HG02571 (cell line): Measurements from ENCODE around the gene JKAMP.
"Not testable (repeated sequence)": the region's sequence is repeated elsewhere in the genome, so short reads cannot be mapped to it uniquely, and the experiment has no call there.

Source experiments
- ATAC-seq: cut with Tn5 transposase; IDR thresholded peaks from one replicate; pipeline ENCODE4 v1.9.1; 2021; ENCODE audit warnings: mild to moderate bottlenecking, moderate library complexity; ENCODE audit not compliant: unreplicated experiment

The JKAMP gene

GRCh38 chr14:59483819-59484638 is at the start of gene JKAMP, which contains the start of gene L3HYPDH:
TSS of gene JKAMP (plus strand) at chr14:59484517. CDS start at chr14:59484590, 73 bp downstream.
TSS of gene L3HYPDH (minus strand) at chr14:59484408. CDS start at chr14:59484316, 92 bp downstream.
- ATAC-seq = peak; percentile 89

DNA sequence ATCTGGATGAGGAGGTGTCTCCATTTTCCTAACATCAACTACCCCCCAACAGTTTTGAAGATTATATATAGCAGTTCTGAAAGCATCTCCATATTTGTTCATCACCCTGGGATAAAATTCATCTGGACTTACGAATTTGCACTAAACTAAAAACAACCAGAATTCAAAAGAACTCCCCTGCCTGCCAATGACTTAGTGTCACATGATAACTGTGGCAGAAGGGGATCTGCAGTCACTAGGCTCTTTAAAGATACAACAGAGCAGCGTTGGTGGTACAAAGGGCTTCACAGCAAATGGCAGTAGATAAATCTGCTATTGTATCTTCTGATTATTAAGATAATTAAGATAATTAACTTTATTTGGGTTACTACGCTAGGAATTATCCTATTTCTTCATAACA is 49.2 kb upstream of the JKAMP start:
- ATAC-seq = no peak

DNA sequence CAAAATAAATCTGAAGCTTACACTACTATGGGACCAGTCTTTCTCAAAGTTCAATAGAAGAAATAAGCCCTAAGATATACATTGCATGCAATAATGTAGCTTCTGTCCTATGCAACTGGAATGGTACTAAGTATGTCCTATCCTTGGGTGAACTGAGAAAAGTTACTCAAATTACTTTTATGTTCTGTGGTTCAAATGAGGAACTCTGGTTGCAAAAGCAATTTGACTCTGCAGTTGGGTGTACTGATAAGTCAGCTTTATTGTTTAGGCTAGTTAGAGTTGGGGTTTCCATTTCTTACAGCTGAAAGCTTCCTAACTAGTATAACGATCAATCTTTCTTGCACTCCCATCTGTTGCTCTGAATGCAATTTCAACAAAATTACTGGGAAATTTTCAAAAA is 48.3 kb upstream of the JKAMP start:
- ATAC-seq = no peak

DNA sequence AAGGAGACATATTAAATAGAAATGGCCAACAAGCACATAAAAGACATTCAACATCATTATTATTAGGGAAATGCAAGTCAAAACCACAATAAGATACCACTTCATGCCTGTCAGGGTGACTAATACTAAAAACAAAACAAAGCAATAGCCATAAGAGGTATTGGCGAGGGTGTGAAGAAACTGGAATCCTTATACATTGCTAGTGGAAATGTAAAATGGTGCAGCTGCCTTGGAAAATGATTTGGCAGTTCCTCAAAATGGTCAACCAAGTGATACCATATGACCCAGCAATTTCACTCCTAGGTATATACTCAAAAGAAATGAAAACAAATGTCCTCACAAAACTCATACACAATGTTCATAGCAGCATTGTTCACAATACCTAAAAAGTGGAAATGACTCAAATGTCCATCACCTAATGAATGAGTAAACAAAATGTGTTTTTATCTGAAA is 46.1 kb upstream of the JKAMP start:
- ATAC-seq = no peak

DNA sequence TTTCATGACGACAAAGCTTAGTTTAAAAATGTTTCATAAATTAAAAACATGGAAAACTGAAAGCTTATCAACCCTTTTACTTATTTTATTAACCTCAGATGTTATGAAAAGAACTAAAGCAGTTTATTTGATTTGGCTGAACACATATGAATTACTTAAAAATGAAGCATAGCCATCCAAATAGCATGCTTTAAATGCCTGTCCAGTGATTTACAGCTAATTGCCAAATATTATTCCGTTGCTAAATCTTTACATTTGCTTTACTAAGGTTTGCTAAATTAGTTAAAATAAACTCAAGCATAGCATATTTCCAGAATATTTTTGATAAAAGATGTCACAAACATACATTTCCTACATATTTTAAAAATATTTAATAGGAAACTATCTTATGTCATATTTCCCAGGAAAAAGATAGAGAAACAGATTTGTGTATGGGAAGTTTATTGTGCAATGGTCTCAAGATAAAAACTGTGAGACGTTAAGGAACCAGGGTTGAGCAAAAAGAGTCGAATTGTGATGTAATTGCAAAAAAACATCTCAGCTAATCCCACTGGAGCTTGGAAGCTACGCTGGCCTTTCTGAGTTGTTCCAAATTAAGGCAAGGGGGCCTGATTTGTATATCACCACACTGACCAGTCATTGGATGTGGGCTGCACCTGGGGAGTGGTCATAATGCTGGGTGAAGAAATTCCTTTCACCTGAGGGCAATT is 44.9 kb upstream of the JKAMP start:
- no peak for ATAC-seq

DNA sequence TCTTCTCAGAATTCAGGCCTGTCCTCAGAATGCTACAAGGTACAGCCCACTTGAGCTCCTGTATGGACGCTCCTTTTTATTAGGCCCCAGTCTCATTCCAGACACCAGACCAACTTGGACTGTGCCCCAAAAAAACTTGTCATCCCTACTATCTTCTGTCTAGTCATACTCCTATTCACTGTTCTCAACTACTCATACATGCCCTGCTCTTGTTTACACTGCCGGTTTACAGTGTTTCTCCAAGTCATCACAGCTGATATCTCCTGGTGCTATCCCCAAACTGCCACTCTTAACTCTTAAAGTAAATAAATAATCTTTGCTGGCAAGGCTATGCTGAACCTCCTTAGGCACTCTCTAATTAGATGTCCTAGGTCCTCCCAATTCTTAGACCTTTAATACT is 35.6 kb upstream of the JKAMP start:
- ATAC-seq = not testable (repeated sequence)

DNA sequence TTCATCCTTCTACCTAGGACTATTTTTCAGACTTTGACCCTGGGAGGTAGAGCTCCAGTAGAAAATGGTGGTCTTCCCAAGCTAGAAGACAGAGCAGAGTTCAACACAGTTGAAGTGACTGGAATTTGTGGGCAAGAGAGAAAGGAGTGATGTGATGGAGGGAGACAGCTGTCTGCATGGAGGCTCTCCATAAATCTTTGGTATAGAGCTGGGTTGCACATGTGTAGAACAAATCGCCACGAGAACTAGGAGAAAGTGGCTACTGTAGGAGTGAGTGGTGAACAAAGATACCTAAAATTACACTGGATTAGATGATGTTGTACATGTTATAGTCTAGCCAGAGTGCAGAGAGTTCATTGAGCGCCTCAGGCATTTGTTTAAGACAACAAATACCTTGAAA is 33.6 kb upstream of the JKAMP start:
- no peak for ATAC-seq

DNA sequence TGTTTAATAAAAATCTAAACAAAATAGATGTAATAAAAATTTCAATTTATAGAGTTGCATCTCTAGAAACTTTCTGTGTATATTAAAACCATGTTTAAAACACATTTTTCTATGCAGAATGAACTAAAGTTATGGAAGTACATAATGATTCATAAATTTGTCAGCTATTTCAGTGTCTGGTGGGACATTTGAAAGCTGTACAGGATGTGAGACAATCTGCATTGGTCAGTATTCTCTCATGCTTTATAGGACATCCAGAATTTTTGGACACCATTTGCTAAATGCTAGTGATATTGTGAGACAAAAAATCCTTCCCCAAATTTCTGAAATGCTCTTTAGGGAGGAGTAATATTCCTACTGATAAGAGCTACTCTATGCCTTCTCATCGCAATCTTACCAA is 32.5 kb upstream of the JKAMP start:
- ATAC-seq = no peak

DNA sequence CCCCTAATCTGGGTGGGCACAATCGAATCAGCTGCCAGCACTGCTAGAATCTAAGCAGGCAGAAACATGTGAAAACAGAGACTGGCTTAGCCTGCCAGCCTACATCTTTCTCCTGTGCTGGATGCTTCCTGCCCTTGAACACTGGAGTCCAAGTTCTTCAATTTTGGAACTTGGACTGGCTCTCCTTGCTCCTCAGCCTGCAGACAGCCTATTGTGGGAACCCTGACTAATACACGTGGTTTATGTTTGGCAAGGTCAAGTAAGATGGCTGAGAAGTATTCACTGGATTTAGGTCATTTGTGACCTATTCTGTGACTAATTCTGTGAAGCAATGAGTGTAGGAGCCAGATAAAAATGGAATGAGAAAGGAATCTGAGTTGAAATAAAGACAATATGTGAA is 30.2 kb upstream of the JKAMP start:
- no peak for ATAC-seq

DNA sequence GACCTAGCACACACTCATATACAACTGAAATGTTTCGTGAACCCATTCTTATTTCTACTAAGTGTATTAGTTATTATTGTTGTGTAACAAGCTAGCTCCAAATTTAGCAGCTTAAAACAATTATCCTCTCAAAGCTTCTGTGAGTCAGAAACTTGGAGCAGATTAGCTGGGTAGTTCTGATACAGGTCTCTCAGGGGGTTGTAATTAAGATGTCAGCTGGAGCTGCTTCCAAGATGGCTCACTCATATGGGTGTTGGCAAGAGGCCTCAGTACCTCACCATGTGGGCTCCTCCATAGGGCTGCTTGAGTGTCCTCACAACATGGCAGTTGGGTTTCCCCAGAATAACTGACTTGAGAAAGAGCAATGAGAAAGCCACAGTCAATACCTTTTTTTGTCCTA is 28.9 kb upstream of the JKAMP start:
- no peak for ATAC-seq

- no peak for ATAC-seq
Observed at GRCh38 chr14:59458486-59458885, 25.8 kb upstream of the JKAMP start.

DNA sequence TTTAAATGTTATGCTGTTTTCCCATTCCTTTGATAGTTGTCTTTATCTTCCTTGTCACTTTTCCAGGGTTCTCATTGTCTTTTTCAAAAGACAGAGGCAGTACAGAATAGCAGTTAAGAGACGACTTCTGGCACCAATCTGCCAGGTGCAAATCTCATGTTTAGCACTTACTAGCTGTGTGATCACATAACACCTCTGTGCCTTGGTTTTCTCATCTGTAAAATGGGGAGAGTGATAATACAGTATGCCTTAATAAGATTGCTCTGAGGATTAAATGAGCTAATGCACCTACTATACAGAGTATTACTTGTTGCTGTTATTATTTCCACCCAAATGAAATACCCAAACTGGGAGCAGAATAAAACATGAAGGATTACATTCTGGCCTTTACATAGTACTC is 23.9 kb upstream of the JKAMP start:
- no peak for ATAC-seq

GRCh38 chr14:59461891-59462290 is 22.4 kb upstream of the JKAMP start:
- no peak for ATAC-seq

DNA sequence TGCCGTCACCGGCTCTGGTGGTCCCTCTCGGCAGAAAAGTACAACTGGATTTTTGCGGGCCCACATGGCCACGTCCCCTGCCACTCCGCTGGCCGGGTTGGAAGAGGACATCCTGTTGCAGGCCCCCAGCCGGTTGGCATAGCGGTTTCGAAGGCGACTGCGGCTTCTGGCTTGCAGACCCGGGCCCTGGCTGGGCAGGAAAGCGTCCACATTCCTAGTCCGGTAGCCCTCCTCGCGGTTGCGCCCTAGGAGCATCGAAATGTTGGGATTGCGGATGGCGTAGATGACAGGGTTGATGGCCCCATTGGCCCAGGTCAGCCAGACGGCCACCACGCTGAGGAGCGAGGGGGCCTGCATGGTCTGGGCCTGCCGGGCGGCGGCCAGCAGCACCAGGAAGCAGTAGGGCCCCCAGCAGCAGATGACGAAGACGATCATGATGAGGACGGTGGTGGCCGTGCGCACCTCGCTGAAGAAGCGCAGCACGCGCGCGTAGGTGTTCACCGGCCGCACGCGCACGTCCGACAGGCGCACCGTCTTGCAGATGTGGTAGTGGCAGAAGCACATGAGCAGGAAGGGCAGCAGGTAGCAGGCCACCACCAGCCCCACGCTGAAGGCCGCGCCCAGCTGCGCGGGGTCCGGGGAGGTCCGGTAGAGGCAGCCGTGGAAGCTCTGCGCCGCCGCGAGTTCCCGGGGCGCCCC is 20.4 kb upstream of the JKAMP start:
- ATAC-seq = peak; percentile 36

GRCh38 chr14:59464486-59465315 is 19.6 kb upstream of the JKAMP start:
- ATAC-seq = peak; percentile 62

DNA sequence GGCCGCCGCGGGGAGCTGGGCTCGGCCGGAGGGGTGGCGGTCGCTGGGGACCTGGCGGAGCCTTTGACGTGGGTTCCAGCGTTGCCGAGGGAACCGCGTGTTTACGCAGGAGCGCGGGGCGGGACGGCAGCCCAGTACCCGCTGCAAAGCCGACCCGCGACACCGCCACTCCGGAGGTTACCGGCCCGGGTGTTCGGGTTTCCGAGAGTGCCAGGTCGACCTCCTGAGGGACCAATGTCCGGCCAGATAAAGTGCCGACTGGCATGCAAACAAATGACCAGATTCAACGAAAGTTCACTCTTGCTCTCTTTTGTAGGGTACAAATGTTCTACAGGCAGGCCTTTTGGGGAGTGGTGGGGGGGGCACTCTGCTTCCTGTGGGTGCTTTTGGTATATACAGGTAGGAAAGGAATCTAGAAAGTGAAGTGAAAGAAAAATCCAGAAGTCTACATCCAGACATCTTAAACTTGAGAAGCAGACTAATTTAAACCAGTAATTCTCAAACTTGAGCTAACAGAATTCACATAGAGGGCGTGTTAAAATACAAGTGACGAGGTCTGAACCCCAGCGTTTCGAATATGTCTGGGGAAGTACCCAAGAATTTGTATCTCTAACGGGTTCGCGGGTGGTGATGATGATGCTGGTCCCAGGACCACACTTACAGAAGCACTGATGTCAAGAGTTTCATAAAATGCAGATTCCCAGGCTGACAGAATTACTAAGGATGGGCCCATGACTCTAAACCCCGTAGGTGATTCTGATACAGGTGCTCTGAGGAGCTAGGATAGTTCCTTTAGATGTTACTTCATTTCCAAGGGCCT is 18.8 kb upstream of the JKAMP start, which contains the start of gene GPR135:
Gene GPR135, minus strand, starts transcription at position 65 of the 820 bp plus-strand sequence. CDS start 154 bp downstream, outside the sequence.
- peak; percentile 21 for ATAC-seq

DNA sequence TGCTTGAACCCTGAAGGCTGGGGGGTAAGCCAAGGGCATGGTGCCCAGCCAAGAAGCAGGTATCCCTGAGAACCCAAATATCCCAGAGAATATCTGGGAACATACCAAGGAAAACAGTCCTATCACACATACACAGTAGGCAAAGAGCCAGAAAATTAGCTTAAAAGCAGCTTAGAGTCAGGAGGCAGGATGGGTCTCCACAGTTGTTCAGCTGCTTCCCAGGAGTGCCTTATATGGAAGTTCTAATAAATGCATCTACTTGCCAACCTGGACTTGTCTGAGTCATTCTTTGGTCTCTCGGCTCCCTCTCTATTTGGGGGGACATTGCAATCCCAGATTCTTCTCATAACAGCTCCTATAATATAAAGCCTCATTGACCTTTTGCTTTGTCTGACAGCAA is 10.1 kb upstream of the JKAMP start:
- no peak for ATAC-seq

DNA sequence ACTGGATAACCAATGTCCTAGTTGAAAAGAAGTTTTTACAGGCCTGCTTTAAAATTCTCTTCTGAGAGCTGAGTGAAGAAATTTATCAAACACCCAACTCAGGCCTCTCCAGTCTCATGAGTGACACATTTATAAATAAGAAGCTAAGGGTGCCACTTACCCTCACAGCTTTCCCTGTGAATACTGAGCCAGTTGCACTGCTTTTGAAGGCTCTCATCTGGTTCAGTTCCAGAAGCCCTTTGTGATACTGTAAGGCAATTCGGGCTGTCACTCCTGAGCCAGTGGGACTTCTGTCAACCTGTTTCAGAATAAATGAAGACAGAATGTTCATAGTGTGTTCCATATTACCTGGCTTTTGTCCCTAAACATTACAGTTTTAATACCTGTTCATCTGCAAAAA is 8.6 kb upstream of the JKAMP start:
- no peak for ATAC-seq

DNA sequence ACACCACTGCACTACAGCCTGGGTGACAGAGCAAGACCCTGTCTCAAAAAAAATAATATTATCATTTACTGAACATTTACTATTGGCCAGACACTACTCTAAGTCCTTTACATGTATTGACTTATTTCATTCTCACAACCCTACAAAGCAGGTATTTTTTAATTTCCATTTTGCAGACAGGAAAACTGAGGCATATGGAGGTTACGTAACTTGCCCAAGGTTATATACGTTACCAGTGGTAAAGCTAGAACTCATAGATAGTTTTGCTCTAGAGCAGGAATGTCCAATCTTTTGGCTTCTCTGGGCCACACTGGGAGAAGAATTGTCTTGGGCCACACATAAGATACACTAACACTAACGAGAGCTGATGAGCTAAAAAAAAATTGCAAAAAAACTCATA is 5.8 kb upstream of the JKAMP start:
- no peak for ATAC-seq

- no peak for ATAC-seq
Observed at GRCh38 chr14:59480166-59480565, 4.2 kb upstream of the JKAMP start.
